Esophagus squamous epithelium (tissue), 5 donors: ENCODE results near the gene PLD4. TPM values are rescaled to one million over a fixed set of nuclear protein-coding genes. Genes with fewer than 3 reads are reported as not detected.

ENCODE experiments used
- DNase-seq: peaks from one replicate; lab custom pipeline; 2025; lab: John Stamatoyannopoulos, UW
- H3K27ac ChIP-seq, 4 donors: fragments of 200-600 bp; sonication (generic); one replicate each; pipeline ENCODE4 v1.5.1; 2016 to 2019; ENCODE audit warnings: mild to moderate bottlenecking in 1 of 4
- H3K27me3 ChIP-seq, 4 donors: fragments of 200-600 bp; sonication (generic); 1 replicate in 3 of 4; 2 replicates in 1 of 4; pipeline versions ENCODE4 v1.5.1 to v1.6.0; 2017 to 2021; ENCODE audit warnings: antibody characterized with exemption in 1 of 4
- H3K36me3 ChIP-seq, 3 donors: fragments of 200-600 bp; sonication (generic); one replicate each; pipeline ENCODE4 v1.5.1; 2016 to 2019
- H3K4me1 ChIP-seq, 3 donors: fragments of 200-600 bp; sonication (generic); one replicate each; pipeline ENCODE4 v1.5.1; 2017 to 2019
- H3K4me3 ChIP-seq, 4 donors: fragments of 200-600 bp; sonication (generic); 1 replicate in 3 of 4; 2 replicates in 1 of 4; pipeline ENCODE4 v1.5.1; 2016 to 2019; ENCODE audit warnings: mild to moderate bottlenecking in 2 of 4, moderate library complexity in 1 of 4
- H3K9me3 ChIP-seq, 3 donors: fragments of 200-600 bp; sonication (generic); one replicate each; pipeline ENCODE4 v1.5.1; 2016 to 2019
- CTCF ChIP-seq, 6 experiments: fragments of 450-650 bp in 4 of 6; fragments of 200-600 bp in 2 of 6; sonication (generic) in 2 of 6; IDR thresholded peaks; one replicate each; pipeline ENCODE4 v1.5.1; 2016 to 2019; ENCODE audit warnings: antibody characterized with exemption in 6 of 6, mild to moderate bottlenecking in 4 of 6, moderate library complexity in 4 of 6
- POLR2A ChIP-seq, 4 donors: fragments of 450-650 bp; IDR thresholded peaks; one replicate each; pipeline ENCODE4 v1.6.1; 2017; ENCODE audit warnings: antibody characterized with exemption in 4 of 4, mild to moderate bottlenecking in 4 of 4, moderate library complexity in 3 of 4
- WGBS, 2 donors: methylation state at CpG; one replicate each; pipeline ENCODE4 v1.1.5; 2018; 5-methylcytosine and 5-hydroxymethylcytosine counted together
- intact Hi-C: fragments of 100-400 bp; cut with DNase I; formaldehyde crosslinking; loops from one replicate; pipeline ENCODE4 v1.15.0; 2022
- total RNA-seq, 4 donors: library from RNA; depleted of rRNA; stranded (reverse); fragments of >200 nt; gene quantifications; one replicate each; pipeline ENCODE4 v1.1.0, GENCODE V29; 2016
- donor health status: DM: yes; HTN: yes; CAD: no.

The PLD4 gene
- total RNA-seq, 4 donors from 2014 or later, result 0.18 to 0.95 (median 0.64) TPM

- no peaks in the 10 kb centered on the region for H3K36me3 ChIP-seq
- WGBS, 2 donors, result 93 to 97% methylated on average over 5 to 6 of the region's 14 CpGs
- H3K4me3 ChIP-seq, result no peak overlapping the region
- TF ChIP-seq CTCF (IDR thresholded peaks at IDR 0.05) (no peak), POLR2A (IDR thresholded peaks at IDR 0.05) (no peak)
- intact Hi-C loops, result no loop called here
- no peaks in the 10 kb centered on the region for H3K9me3 ChIP-seq
- H3K4me1 ChIP-seq, result peaks cover 78 to 98% (median 82%) of the 10 kb centered on the region in 3 donors
- no peak for DNase-seq
- H3K27ac ChIP-seq, result peak overlapping the region; percentile 93 to 99 (median 98)
- H3K27me3 ChIP-seq, result peaks cover 0 to 26% (median 0%) of the 10 kb centered on the region in 4 donors
These were observed 50.1 kb downstream of the PLD4 start for GRCh38 chr14:104974665-104975390.

GRCh38 chr14:104975481-104976197, 51.0 kb downstream of the PLD4 start:
- intact Hi-C loops, result loop anchor here (2.0 kb wide), 1 partner anchor 71 kb away; no protein-coding TSS in a partner anchor
- H3K4me1 ChIP-seq, result peaks cover 75 to 98% (median 77%) of the 10 kb centered on the region in 3 donors
- H3K36me3 ChIP-seq, result no peaks in the 10 kb centered on the region
- 29 to 80% methylated on average over 1 to 6 of the region's 21 CpGs for WGBS, 2 donors
- H3K27ac ChIP-seq, result peak overlapping the region in 3 of 4 donors; percentile 7 to 99 (median 97)
- no peaks in the 10 kb centered on the region for H3K9me3 ChIP-seq
- no peak for DNase-seq
- no peak overlapping the region for H3K4me3 ChIP-seq
- TF ChIP-seq POLR2A (IDR thresholded peaks at IDR 0.05) (no peak), CTCF (IDR thresholded peaks at IDR 0.05) (no peak)
- peaks cover 0 to 26% (median 0%) of the 10 kb centered on the region in 4 donors for H3K27me3 ChIP-seq

- intact Hi-C loops, result loop anchor here (2.0 kb wide), 1 partner anchor 70 kb away; no protein-coding TSS in a partner anchor
- WGBS, 2 donors, result 24 to 48% methylated on average over 4 to 9 of the region's 21 CpGs
- H3K27me3 ChIP-seq, result peaks cover 0 to 26% (median 0%) of the 10 kb centered on the region in 4 donors
- peak overlapping the region in 3 of 4 donors; percentile 23 to 97 (median 46) for H3K27ac ChIP-seq
- peak; percentile 85 to 98 (median 97) for TF ChIP-seq CTCF (IDR thresholded peaks at IDR 0.05)
- no peak for TF ChIP-seq POLR2A (IDR thresholded peaks at IDR 0.05)
- no peaks in the 10 kb centered on the region for H3K9me3 ChIP-seq
- peaks cover 67 to 92% (median 69%) of the 10 kb centered on the region in 3 donors for H3K4me1 ChIP-seq
- no peaks in the 10 kb centered on the region for H3K36me3 ChIP-seq
- DNase-seq, result no peak
- peak overlapping the region in 2 of 4 donors; percentile 69 to 77 for H3K4me3 ChIP-seq
These were observed 51.7 kb downstream of the PLD4 start for GRCh38 chr14:104976198-104977007.

GRCh38 chr14:104977008-104977680, 52.5 kb downstream of the PLD4 start:
- no CpG with 5 or more reads among the region's 11 CpGs for WGBS, 2 donors
- Histone ChIP-seq H3K27me3 (peaks cover 0 to 26% (median 0%) of the 10 kb centered on the region in 4 donors), H3K27ac (peak overlapping the region; percentile 53 to 84 (median 66)), H3K9me3 (no peaks in the 10 kb centered on the region), H3K36me3 (no peaks in the 10 kb centered on the region), H3K4me3 (peak overlapping the region; percentile 48 to 77 (median 62)), H3K4me1 (peaks cover 60 to 84% (median 62%) of the 10 kb centered on the region in 3 donors)
- TF ChIP-seq POLR2A (IDR thresholded peaks at IDR 0.05) (no peak), CTCF (IDR thresholded peaks at IDR 0.05) (no peak)
- intact Hi-C loops, result loop anchor here (2.0 kb wide), 1 partner anchor 70 kb away; no protein-coding TSS in a partner anchor
- DNase-seq, result no peak
